ENCODE results near the gene PLSCR4. TPM values are rescaled to one million over a fixed set of nuclear protein-coding genes. Genes with fewer than 3 reads are reported as not detected.
"Not testable (repeated sequence)": the region's sequence is repeated elsewhere in the genome, so short reads cannot be mapped to it uniquely, and the experiment has no call there.

Gene PLSCR4
- polyA plus RNA-seq, 6 donors from 2014 or later = not detected

GRCh38 chr3:146268535-146269219, 17.8 kb upstream of the PLSCR4 start:
- DNase-seq (no peak), ATAC-seq (ENCODE audit: low read depth in 2 of 2) (no peak)
- peaks cover 0 to 2% (median 0%) of the 10 kb centered on the region in 7 donors for H3K9me3 Mint-ChIP-seq
- no peak overlapping the region for H3K4me3 Mint-ChIP-seq
- no peaks in the 10 kb centered on the region for H3K36me3 Mint-ChIP-seq
- peak overlapping the region in 1 of 6 donors; percentile 18 for H3K27ac Mint-ChIP-seq
- no peaks in the 10 kb centered on the region for H3K4me1 Mint-ChIP-seq
- H3K27me3 Mint-ChIP-seq = peaks cover 0 to 5% (median 0%) of the 10 kb centered on the region in 3 donors

DNA sequence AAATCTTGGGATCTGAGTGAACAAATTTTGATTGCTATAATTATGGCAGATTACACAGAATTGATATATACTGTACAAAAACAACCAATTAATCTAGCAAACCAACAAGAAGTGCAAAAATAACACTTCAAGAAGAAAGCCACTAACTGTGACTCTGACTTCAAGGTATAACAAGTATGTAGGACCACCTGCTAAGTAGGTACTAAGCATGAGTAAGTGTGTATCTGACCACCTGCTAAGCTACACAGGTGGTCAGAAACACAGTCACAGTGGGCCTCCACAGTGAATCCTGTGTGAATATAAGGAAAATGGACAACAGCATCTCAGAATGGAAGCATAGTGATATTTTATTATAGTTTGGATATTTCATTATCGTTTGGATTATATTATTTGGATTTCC, 14.8 kb upstream of the PLSCR4 start:
- H3K4me3 Mint-ChIP-seq = no peak overlapping the region
- H3K9me3 Mint-ChIP-seq = peaks cover 0 to under 1% (median 0%) of the 10 kb centered on the region in 7 donors
- no peak overlapping the region for H3K27ac Mint-ChIP-seq
- ATAC-seq (ENCODE audit: low read depth in 2 of 2) (no peak), DNase-seq (no peak)
- no peaks in the 10 kb centered on the region for H3K36me3 Mint-ChIP-seq
- peaks cover 0 to 11% (median 9%) of the 10 kb centered on the region in 3 donors for H3K27me3 Mint-ChIP-seq
- no peaks in the 10 kb centered on the region for H3K4me1 Mint-ChIP-seq

GRCh38 chr3:146262371-146263110, 11.6 kb upstream of the PLSCR4 start:
- H3K4me1 Mint-ChIP-seq = no peaks in the 10 kb centered on the region
- H3K36me3 Mint-ChIP-seq = no peaks in the 10 kb centered on the region
- no peak for ATAC-seq (ENCODE audit: low read depth in 2 of 2)
- H3K27me3 Mint-ChIP-seq = peaks cover 0 to 15% (median 10%) of the 10 kb centered on the region in 3 donors
- no peak overlapping the region for H3K27ac Mint-ChIP-seq
- H3K4me3 Mint-ChIP-seq = no peak overlapping the region
- no peak for DNase-seq
- no peaks in the 10 kb centered on the region for H3K9me3 Mint-ChIP-seq

DNA sequence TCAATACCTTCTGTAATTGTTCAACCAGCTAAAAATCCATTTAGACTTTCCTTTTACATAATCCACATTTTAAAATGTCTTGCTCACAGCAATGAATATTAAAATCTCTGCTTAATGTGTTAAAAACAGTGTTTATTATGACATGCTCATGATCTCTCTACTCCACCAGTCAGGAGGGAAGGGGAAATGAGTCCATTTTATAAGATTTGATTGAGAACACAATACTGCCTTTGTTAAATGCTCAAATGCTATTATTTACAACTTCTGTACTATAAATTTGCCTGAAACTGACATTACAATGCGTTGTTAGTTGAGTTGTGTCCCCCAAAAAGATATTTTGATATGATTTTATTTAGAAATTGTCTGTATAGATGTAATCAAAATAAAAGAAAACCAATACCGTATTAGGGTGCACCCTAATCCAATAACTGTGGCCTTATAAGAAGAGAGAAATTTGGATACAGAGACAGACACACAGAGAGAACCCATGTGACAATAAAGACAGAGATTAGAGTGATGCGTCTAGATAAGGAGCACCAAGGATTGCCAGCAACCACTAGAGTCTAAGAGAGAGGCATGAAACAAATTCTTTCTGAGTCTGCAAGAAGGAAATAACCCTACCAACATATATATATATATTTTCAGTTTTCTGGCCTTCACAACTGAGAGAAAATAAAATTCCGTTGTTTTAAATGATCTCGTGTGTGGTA, 9.1 kb upstream of the PLSCR4 start:
- Mint-ChIP-seq H3K36me3 (no peaks in the 10 kb centered on the region), H3K4me1 (no peaks in the 10 kb centered on the region), H3K4me3 (no peak overlapping the region), H3K27me3 (peaks cover 1 to 15% (median 14%) of the 10 kb centered on the region in 3 donors), H3K9me3 (peaks cover 0 to 6% (median 0%) of the 10 kb centered on the region in 7 donors), H3K27ac (peak overlapping the region in 1 of 6 donors; percentile 23)
- no peak for DNase-seq
- no peak for ATAC-seq (ENCODE audit: low read depth in 2 of 2)

GRCh38 chr3:146256851-146257486, 6.1 kb upstream of the PLSCR4 start:
- no peak for ATAC-seq (ENCODE audit: low read depth in 2 of 2)
- Mint-ChIP-seq H3K4me3 (no peak overlapping the region), H3K27ac (no peak overlapping the region), H3K36me3 (peaks cover 0 to 4% of the 10 kb centered on the region in 2 donors), H3K4me1 (no peaks in the 10 kb centered on the region), H3K9me3 (peaks cover 0 to 25% (median 2%) of the 10 kb centered on the region in 7 donors), H3K27me3 (peaks cover 21 to 23% (median 22%) of the 10 kb centered on the region in 3 donors)
- no peak for DNase-seq

DNA sequence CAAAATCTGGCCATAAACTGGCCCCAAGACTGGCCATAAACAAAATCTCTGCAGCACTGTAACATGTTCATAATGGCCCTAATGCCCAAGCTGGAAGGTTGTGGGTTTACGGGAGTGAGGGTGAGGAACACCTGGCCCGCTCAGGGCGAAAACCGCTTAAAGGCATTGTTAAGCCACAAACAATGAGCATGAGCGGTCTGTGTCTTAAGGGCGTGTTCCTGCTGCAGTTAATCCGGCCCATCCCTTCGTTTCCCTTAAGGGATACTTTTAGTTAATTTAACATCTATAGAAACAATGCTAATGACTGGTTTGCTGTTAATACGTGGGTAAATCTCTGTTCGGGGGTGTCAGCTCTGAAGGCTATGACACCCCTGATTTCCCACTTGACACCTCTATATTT, 1.5 kb upstream of the PLSCR4 start:
- DNase-seq; ATAC-seq (ENCODE audit: low read depth in 2 of 2); H3K36me3 Mint-ChIP-seq: not testable (repeated sequence)
- H3K27me3 Mint-ChIP-seq = peaks cover 32 to 44% (median 36%) of the 10 kb centered on the region in 3 donors
- peak overlapping the region in 2 of 8 donors; percentile 23 to 42 for H3K4me3 Mint-ChIP-seq
- peaks cover 0 to 25% (median 2%) of the 10 kb centered on the region in 7 donors for H3K9me3 Mint-ChIP-seq
- peaks cover 7 to 11% (median 9%) of the 10 kb centered on the region in 3 donors for H3K4me1 Mint-ChIP-seq
- H3K27ac Mint-ChIP-seq = peak overlapping the region in 1 of 6 donors; percentile 12

DNA sequence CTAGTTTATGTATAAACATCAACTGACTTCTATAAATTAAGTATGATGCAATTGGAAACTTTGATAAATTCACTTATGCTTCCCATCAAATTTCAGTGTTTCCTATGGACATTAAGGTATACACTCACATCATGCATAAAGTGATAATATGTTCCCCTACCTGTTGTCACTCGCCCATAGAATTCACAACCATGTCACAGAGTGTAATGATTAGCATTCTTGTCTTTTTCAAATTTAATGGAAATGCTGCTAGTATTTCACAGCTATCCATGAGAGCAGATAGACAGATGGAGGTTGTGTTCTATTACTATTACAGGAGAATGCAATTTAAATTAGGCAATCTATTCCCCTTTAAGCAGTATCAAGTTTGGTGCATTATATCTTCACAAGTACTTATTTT, 984 bp downstream of the PLSCR4 start:
- peaks cover 0 to 20% (median 2%) of the 10 kb centered on the region in 7 donors for H3K9me3 Mint-ChIP-seq
- peaks cover 7 to 11% (median 9%) of the 10 kb centered on the region in 3 donors for H3K4me1 Mint-ChIP-seq
- H3K27ac Mint-ChIP-seq = no peak overlapping the region
- DNase-seq (no peak), ATAC-seq (ENCODE audit: low read depth in 2 of 2) (no peak)
- peak overlapping the region in 7 of 8 donors; percentile 60 to 89 (median 68) for H3K4me3 Mint-ChIP-seq
- peaks cover 32 to 41% (median 32%) of the 10 kb centered on the region in 3 donors for H3K27me3 Mint-ChIP-seq
- peaks cover 0 to 4% of the 10 kb centered on the region in 2 donors for H3K36me3 Mint-ChIP-seq

- no peak for ATAC-seq (ENCODE audit: low read depth in 2 of 2)
These were observed 3.0 kb downstream of the PLSCR4 start for GRCh38 chr3:146247911-146248310.

DNA sequence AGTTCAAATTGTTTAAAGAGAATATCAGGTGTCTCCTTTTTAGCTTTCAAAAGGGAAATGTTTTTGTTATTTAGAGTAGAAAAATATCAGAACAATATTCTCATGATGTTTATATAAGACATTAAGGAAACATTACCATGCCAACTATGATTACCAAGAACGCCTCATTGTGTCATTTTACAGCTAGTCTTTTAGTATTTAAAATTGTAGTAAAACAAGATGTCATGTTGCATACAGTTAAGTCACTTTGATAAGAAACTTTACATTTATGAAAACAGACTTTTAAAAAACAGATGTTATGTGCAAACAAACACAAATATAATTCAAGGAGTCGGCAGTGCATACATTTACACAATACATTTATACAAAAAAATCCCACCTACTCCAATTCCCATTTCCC, 4.4 kb downstream of the PLSCR4 start:
- Mint-ChIP-seq H3K9me3 (no peaks in the 10 kb centered on the region), H3K27me3 (peaks cover 12 to 17% (median 16%) of the 10 kb centered on the region in 3 donors), H3K36me3 (no peaks in the 10 kb centered on the region), H3K27ac (no peak overlapping the region), H3K4me3 (no peak overlapping the region), H3K4me1 (peaks cover 7 to 11% (median 9%) of the 10 kb centered on the region in 3 donors)
- DNase-seq (no peak), ATAC-seq (ENCODE audit: low read depth in 2 of 2) (no peak)

More at GRCh38 chr3:146247911-146248310, 3.0 kb downstream of the PLSCR4 start:
- no peak for DNase-seq
- H3K27ac Mint-ChIP-seq = no peak overlapping the region
- H3K4me3 Mint-ChIP-seq = no peak overlapping the region
- no peaks in the 10 kb centered on the region for H3K36me3 Mint-ChIP-seq
- peaks cover 0 to 7% (median 2%) of the 10 kb centered on the region in 7 donors for H3K9me3 Mint-ChIP-seq
- peaks cover 23 to 30% (median 30%) of the 10 kb centered on the region in 3 donors for H3K27me3 Mint-ChIP-seq
- H3K4me1 Mint-ChIP-seq = peaks cover 7 to 11% (median 9%) of the 10 kb centered on the region in 3 donors

DNA sequence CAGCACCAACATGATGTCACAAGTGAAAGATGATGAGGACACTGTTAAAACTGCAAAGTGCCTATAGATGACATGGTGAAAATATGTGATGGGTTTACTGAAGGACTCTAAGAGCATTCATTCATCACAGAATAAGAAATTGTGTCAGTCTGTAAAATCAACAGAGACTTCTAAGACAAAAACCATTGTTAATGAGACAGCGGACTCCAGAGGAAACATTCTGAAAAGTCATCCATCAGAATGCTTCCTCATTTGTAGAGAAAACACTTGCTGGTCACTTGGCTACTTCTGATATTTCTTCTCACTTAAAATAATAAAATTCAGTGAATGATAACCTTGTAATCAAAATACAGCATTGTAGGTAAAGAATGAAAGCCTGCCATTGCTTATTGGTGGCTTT, 7.3 kb downstream of the PLSCR4 start:
- no peaks in the 10 kb centered on the region for H3K36me3 Mint-ChIP-seq
- H3K9me3 Mint-ChIP-seq = no peaks in the 10 kb centered on the region
- H3K27ac Mint-ChIP-seq = no peak overlapping the region
- H3K4me3 Mint-ChIP-seq = no peak overlapping the region
- ATAC-seq (ENCODE audit: low read depth in 2 of 2) (no peak), DNase-seq (no peak)
- H3K27me3 Mint-ChIP-seq = no peaks in the 10 kb centered on the region
- no peaks in the 10 kb centered on the region for H3K4me1 Mint-ChIP-seq

GRCh38 chr3:146241523-146242240, 9.2 kb downstream of the PLSCR4 start:
- Mint-ChIP-seq H3K9me3 (peaks cover 3 to 14% (median 6%) of the 10 kb centered on the region in 7 donors), H3K4me3 (no peak overlapping the region), H3K27me3 (peaks cover 0 to 7% (median 4%) of the 10 kb centered on the region in 3 donors), H3K36me3 (peaks cover 0 to 4% of the 10 kb centered on the region in 2 donors), H3K4me1 (no peaks in the 10 kb centered on the region), H3K27ac (peak overlapping the region in 1 of 6 donors; percentile 58)
- no peak for ATAC-seq (ENCODE audit: low read depth in 2 of 2)
- no peak for DNase-seq

GRCh38 chr3:146233487-146233886, 17.4 kb downstream of the PLSCR4 start:
- DNase-seq (no peak), ATAC-seq (ENCODE audit: low read depth in 2 of 2) (no peak)
- Mint-ChIP-seq H3K4me1 (no peaks in the 10 kb centered on the region), H3K9me3 (peaks cover 6 to 44% (median 25%) of the 10 kb centered on the region in 7 donors), H3K36me3 (peaks cover 4 to 18% of the 10 kb centered on the region in 2 donors), H3K4me3 (no peak overlapping the region), H3K27ac (no peak overlapping the region), H3K27me3 (peaks cover 0 to 7% (median 7%) of the 10 kb centered on the region in 3 donors)
